Naive B cell (primary cell): ENCODE measurements around the gene ANKRD65. TPM values are rescaled to one million over a fixed set of nuclear protein-coding genes. Genes with fewer than 3 reads are reported as not detected.
"Not testable (repeated sequence)": the region's sequence is repeated elsewhere in the genome, so short reads cannot be mapped to it uniquely, and the experiment has no call there.

Experiments
- ATAC-seq, 2 donors: fragments of 150-1000 bp; cut with Tn5 transposase; 2 replicates each; pipeline ENCODE4 v1.10.0; 2021; ENCODE audit warnings: low read depth in 2 of 2, mild to moderate bottlenecking in 2 of 2, moderate library complexity in 2 of 2
- DNase-seq: peaks from one replicate; pipeline ENCODE4 v3.0.0; 2022
- H3K27ac Mint-ChIP-seq, 6 donors: one replicate each; pipeline ENCODE4 v1.8.0; 2020 to 2022; ENCODE audit warnings: mild to moderate bottlenecking in 6 of 6, mixed read lengths in 6 of 6, moderate library complexity in 5 of 6, inconsistent platforms in 2 of 6
- H3K27me3 Mint-ChIP-seq, 3 donors: one replicate each; pipeline ENCODE4 v1.8.0; 2021 to 2022; ENCODE audit warnings: mixed read lengths in 3 of 3, mild to moderate bottlenecking in 1 of 3
- H3K36me3 Mint-ChIP-seq, 2 donors: one replicate each; pipeline ENCODE4 v1.8.0; 2020 to 2022; ENCODE audit warnings: mixed read lengths in 2 of 2, inconsistent platforms in 1 of 2, mild to moderate bottlenecking in 1 of 2
- H3K4me1 Mint-ChIP-seq, 3 donors: one replicate each; pipeline ENCODE4 v1.8.0; 2020 to 2022; ENCODE audit warnings: mixed read lengths in 3 of 3, inconsistent platforms in 1 of 3, mild to moderate bottlenecking in 1 of 3, moderate library complexity in 1 of 3
- H3K4me3 Mint-ChIP-seq, 8 donors: one replicate each; pipeline ENCODE4 v1.8.0; 2020 to 2022; ENCODE audit warnings: mild to moderate bottlenecking in 8 of 8, mixed read lengths in 8 of 8, moderate library complexity in 8 of 8, inconsistent platforms in 2 of 8
- H3K9me3 Mint-ChIP-seq, 7 donors: one replicate each; pipeline ENCODE4 v1.8.0; 2020 to 2022; ENCODE audit warnings: mixed read lengths in 7 of 7, mild to moderate bottlenecking in 5 of 7, inconsistent platforms in 2 of 7, moderate library complexity in 1 of 7
- polyA plus RNA-seq, 6 donors: library from polyadenylated mRNA; unstranded; fragments of 300-500 nt; fragmentation: Illumina TruSeq; gene quantifications; one replicate each; pipeline ENCODE4 v1.2.3, GENCODE V29; 2021; ENCODE audit warnings: low read depth in 6 of 6

ANKRD65 gene
- polyA plus RNA-seq, result 1 to 10 TPM in 1 of 6 donors, under 1 TPM in 4, not detected in 1; 0.17 to 1.5 (median 0.28) TPM

DNA sequence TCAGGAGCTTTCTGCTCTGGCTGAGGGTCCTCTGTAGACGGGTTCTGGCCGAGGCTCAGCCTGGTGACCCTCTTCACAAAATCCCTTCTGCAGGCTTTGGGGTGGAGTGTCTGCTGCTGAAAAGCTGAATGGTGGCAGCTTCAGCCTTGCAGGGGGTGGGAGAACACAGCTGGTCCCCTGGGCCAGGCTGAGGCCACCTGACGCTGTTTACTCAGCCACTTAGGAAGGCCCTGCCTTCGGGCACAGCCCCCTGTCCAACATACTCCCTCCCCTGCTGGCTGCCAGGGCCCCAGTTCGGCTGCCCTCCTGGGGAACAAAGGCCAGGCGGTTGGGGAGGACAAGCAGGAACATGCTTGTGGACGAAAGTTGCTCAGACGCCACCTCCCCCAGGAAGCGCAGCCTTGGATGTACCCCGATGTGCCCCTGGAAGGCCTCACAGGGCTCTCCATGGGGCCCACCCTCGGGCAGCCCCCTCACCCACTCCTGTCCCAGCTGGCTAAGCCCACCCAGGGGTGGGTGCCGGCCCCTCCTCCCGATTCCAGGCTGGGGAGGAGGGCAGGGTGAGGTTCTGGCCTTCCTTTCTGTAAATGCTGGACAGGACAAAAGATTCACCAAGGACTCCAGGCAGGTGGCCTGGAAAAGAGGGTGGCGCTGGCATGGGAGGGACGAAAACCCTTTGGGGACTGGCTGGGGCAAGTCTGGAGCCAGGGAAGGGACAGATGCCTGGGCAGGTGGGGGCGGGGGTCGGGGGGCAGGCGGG is at the start of gene ANKRD65:
TSS of gene ANKRD65 (minus strand) at position 130 of the 760 bp plus-strand sequence. CDS start 271 bp downstream, outside the sequence.
- no peaks in the 10 kb centered on the region for H3K36me3 Mint-ChIP-seq
- no peak for DNase-seq
- H3K4me1 Mint-ChIP-seq, result peaks cover 5 to 13% (median 8%) of the 10 kb centered on the region in 3 donors
- no peak within 1 kb of the TSS for H3K27ac Mint-ChIP-seq
- peaks cover 14 to 51% (median 31%) of the 10 kb centered on the region in 3 donors for H3K27me3 Mint-ChIP-seq
- H3K4me3 Mint-ChIP-seq, result peak within 1 kb of the TSS in 5 of 8 donors; percentile 19 to 73 (median 71)
- no peaks in the 10 kb centered on the region for H3K9me3 Mint-ChIP-seq
- ATAC-seq, result no peak

GRCh38 chr1:1468196-1468985 is 47.3 kb upstream of the ANKRD65 start:
- H3K27me3 Mint-ChIP-seq, H3K27ac Mint-ChIP-seq, H3K36me3 Mint-ChIP-seq, H3K4me3 Mint-ChIP-seq, ATAC-seq, H3K9me3 Mint-ChIP-seq, DNase-seq: not testable (repeated sequence)
- peaks cover 8 to 27% (median 25%) of the 10 kb centered on the region in 3 donors for H3K4me1 Mint-ChIP-seq

- Mint-ChIP-seq H3K27me3 (peaks cover 0 to 6% (median 0%) of the 10 kb centered on the region in 3 donors), H3K27ac (no peak overlapping the region), H3K36me3 (no peaks in the 10 kb centered on the region), H3K4me1 (no peaks in the 10 kb centered on the region), H3K4me3 (no peak overlapping the region), H3K9me3 (no peaks in the 10 kb centered on the region)
- DNase-seq (no peak), ATAC-seq (no peak)
These were observed 42.2 kb upstream of the ANKRD65 start for GRCh38 chr1:1463312-1463711.

- DNase-seq (peak; percentile 7), ATAC-seq (peak; percentile 61 to 80)
- Mint-ChIP-seq H3K27ac (peak overlapping the region in 3 of 6 donors; percentile 29 to 53 (median 32)), H3K36me3 (no peaks in the 10 kb centered on the region), H3K9me3 (no peaks in the 10 kb centered on the region), H3K4me3 (peak overlapping the region in 1 of 8 donors; percentile 24), H3K4me1 (no peaks in the 10 kb centered on the region), H3K27me3 (peaks cover 0 to 6% (median 0%) of the 10 kb centered on the region in 3 donors)
These were observed 41.4 kb upstream of the ANKRD65 start for GRCh38 chr1:1462318-1462966.

DNA sequence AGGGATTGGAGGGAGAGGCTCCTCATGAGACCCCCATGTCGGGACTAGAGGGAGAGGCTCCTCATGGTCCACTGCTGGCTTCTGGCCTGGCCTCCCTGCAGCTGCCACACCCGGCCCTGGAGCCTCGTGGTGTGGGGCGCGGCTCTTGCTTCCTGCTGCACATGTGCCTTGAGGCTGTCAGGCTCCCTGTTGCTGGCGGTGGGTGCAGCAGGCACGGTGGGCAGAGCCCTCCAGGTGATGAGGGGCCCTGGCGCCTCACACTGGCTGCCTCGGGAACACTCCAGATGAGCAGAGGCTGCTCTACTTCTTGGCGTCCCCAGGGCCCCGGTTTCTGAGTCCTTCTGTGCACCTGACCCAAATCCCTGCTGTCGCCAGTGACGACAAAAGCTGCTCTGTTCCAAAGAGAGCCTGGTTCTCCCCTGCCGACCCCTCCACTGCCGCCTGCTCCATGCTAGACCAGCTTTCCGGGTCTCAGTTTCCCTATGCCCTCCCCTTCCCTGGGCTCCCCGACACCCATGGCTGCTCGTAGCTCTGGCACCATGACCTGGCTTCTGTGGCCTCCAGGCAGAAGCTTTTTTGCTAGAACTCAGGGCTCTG is 40.7 kb upstream of the ANKRD65 start:
- Mint-ChIP-seq H3K4me3 (peak overlapping the region in 1 of 8 donors; percentile 24), H3K27ac (peak overlapping the region in 2 of 6 donors; percentile 32 to 53), H3K27me3 (peaks cover 0 to 6% (median 0%) of the 10 kb centered on the region in 3 donors), H3K9me3 (no peaks in the 10 kb centered on the region), H3K4me1 (no peaks in the 10 kb centered on the region), H3K36me3 (no peaks in the 10 kb centered on the region)
- no peak for ATAC-seq
- DNase-seq, result no peak

DNA sequence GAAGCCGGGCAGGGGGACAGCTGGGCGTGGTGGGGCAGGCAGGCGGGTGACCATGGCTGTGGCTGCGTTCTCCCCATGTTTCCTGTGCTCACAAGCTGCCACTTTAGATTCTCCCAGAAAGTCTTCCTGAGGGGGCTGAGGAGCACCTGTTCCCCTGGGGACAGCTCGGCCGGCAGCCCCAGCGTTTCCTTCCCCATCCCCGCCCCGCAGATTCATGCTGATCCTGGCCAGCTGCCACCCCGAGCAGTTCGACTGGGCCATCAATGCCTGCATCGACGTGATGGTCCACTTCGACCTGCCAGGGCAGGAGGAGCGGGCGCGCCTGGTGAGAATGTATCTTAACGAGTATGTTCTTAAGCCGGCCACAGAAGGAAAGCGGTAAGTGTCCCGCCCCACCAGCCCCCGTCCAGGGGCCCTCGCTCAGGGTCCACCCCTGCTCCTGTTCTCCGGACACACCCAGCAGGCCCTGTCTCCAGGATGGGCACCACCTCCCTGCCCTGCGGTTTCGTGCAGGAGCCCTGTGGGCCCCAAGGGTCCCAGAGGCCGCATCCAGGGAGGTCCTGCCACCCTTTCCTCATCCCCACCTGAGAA is 39.6 kb upstream of the ANKRD65 start:
- Mint-ChIP-seq H3K36me3 (no peaks in the 10 kb centered on the region), H3K27ac (no peak overlapping the region), H3K4me1 (no peaks in the 10 kb centered on the region), H3K4me3 (no peak overlapping the region), H3K9me3 (no peaks in the 10 kb centered on the region), H3K27me3 (peaks cover 0 to 6% (median 0%) of the 10 kb centered on the region in 3 donors)
- ATAC-seq, result no peak
- no peak for DNase-seq

- DNase-seq, H3K27ac Mint-ChIP-seq, H3K9me3 Mint-ChIP-seq, H3K27me3 Mint-ChIP-seq, ATAC-seq, H3K4me1 Mint-ChIP-seq, H3K36me3 Mint-ChIP-seq, H3K4me3 Mint-ChIP-seq: not testable (repeated sequence)
These were observed 38.6 kb upstream of the ANKRD65 start for GRCh38 chr1:1459711-1460110.

GRCh38 chr1:1459156-1459555 is 38.1 kb upstream of the ANKRD65 start:
- not testable (repeated sequence) for H3K4me1 Mint-ChIP-seq, DNase-seq, H3K4me3 Mint-ChIP-seq, H3K9me3 Mint-ChIP-seq, ATAC-seq, H3K27ac Mint-ChIP-seq, H3K36me3 Mint-ChIP-seq, H3K27me3 Mint-ChIP-seq

DNA sequence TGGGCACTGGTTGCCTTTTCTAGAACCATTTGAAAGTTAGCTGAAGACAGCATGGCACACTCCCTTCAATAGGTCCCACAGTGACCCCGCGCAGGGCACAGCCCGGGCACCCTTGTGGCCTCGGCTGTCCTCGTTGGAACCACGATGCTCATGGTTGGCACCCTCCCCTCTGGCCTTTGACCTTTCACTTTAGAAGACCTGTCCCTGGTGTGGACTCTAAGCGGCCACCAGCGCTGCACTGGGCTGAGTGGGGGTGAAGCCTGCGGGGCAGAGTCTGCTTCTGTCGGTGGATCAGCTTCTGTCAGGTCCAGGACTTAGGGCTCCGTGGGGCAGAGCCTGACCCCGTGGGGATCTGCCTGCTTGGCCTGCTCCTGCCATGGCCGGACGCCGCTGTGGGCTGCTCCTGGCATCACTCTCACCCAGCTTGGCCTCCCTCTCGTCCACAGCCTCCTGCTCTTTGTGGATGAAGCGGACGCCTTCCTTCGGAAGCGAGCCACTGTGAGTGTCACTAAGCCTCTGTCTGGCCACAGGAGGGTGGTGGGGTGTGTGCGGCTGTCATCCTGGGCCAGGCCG is 35.7 kb upstream of the ANKRD65 start:
- not testable (repeated sequence) for DNase-seq, ATAC-seq, H3K27ac Mint-ChIP-seq, H3K4me1 Mint-ChIP-seq, H3K36me3 Mint-ChIP-seq, H3K4me3 Mint-ChIP-seq, H3K9me3 Mint-ChIP-seq
- peaks cover 0 to 11% (median 0%) of the 10 kb centered on the region in 3 donors for H3K27me3 Mint-ChIP-seq

GRCh38 chr1:1455934-1456333 is 34.9 kb upstream of the ANKRD65 start:
- not testable (repeated sequence) for H3K4me1 Mint-ChIP-seq, DNase-seq, H3K9me3 Mint-ChIP-seq, H3K4me3 Mint-ChIP-seq, H3K36me3 Mint-ChIP-seq, H3K27me3 Mint-ChIP-seq, H3K27ac Mint-ChIP-seq, ATAC-seq

DNA sequence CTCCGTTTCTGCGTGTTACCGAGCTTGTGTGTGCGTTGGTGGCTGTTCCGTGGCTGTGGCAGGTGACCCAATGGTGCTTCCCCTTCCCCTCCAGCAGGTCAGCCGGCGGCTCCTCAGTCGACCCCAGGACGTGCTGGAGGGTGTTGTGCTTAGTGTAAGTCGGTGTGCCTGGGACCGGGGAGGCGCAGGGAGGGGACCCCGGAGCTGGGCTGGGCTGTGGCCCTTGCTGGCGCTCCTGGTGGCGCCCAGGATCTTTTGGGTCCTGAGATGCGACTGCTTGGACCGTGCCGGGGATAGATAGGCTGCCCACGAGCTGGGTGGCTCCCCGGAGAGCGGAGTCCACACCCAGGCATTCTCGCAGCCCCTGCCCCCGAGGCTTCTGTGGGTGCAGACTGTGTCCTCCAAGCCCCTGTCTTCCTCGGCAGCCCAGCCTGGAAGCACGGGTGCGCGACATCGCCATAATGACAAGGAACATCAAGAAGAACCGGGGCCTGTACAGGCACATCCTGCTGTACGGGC is 34.3 kb upstream of the ANKRD65 start:
- DNase-seq, result no peak
- Mint-ChIP-seq H3K27me3 (peaks cover 0 to 7% (median 0%) of the 10 kb centered on the region in 3 donors), H3K4me1 (no peaks in the 10 kb centered on the region), H3K27ac (no peak overlapping the region), H3K9me3 (no peaks in the 10 kb centered on the region), H3K36me3 (no peaks in the 10 kb centered on the region), H3K4me3 (no peak overlapping the region)
- no peak for ATAC-seq

GRCh38 chr1:1454286-1455056 is 33.4 kb upstream of the ANKRD65 start:
- H3K4me3 Mint-ChIP-seq, DNase-seq: not testable (repeated sequence)

More at GRCh38 chr1:1454286-1455056, 33.4 kb upstream of the ANKRD65 start:
- H3K4me1 Mint-ChIP-seq, H3K36me3 Mint-ChIP-seq, ATAC-seq, H3K9me3 Mint-ChIP-seq: not testable (repeated sequence)
- peaks cover 0 to 14% (median under 1%) of the 10 kb centered on the region in 3 donors for H3K27me3 Mint-ChIP-seq
- peak overlapping the region in 1 of 6 donors; percentile 49 for H3K27ac Mint-ChIP-seq
